T-cell (primary cell): ENCODE data around the gene FA2H. TPM values are rescaled to one million over a fixed set of nuclear protein-coding genes. Genes with fewer than 3 reads are reported as not detected.
"Not testable (repeated sequence)": the region's sequence is repeated elsewhere in the genome, so short reads cannot be mapped to it uniquely, and the experiment has no call there.

Experiments used
- ATAC-seq, 4 experiments: fragments of 200-7000 bp in 3 of 4; fragments of 150-1000 bp in 1 of 4; cut with Tn5 transposase; replicated peaks in 1 of 4; 1 replicate in 3 of 4; 2 replicates in 1 of 4; pipeline ENCODE4 v1.10.0; 2021; ENCODE audit warnings: moderate library complexity in 3 of 4, mild to moderate bottlenecking in 2 of 4, moderate number of reproducible peaks in 1 of 4
- CTCF ChIA-PET, 2 donors: fragments of 300-600 bp; sonication (Branson Sonifier 250); formaldehyde crosslinking; loops; one replicate each; lab custom pipeline; 2022; ENCODE audit warnings: antibody characterized with exemption in 2 of 2; lab: Charles Lee
- POLR2A ChIA-PET, 2 donors: fragments of 300-600 bp; sonication (Branson Sonifier 250); formaldehyde crosslinking; loops; one replicate each; lab custom pipeline; 2022; ENCODE audit warnings: antibody characterized with exemption in 2 of 2; lab: Charles Lee
- DNase-seq, 35 experiments: peaks; one replicate each; pipeline versions ENCODE4 v3.0.0 to v3.0.0-alpha.2; 2013 to 2023
- H3K27ac ChIP-seq: one replicate; pipeline ENCODE4 v1.5.1; 2013; ENCODE audit warnings: low read length
- H3K27me3 ChIP-seq, 2 experiments: replicated peaks in 1 of 2; 1 replicate in 1 of 2; 2 replicates in 1 of 2; pipeline versions ENCODE4 v1.6.1 to v1.7.0; 2013; ENCODE audit warnings: low read length in 1 of 2, mixed read lengths in 1 of 2; ENCODE audit not compliant: control insufficient read depth in 2 of 2, insufficient read depth in 2 of 2; ENCODE audit errors: extremely low read depth in 1 of 2
- H3K36me3 ChIP-seq, 2 donors: 1 replicate in 1 of 2; 2 replicates in 1 of 2; pipeline versions ENCODE4 v1.6.1 to v1.7.0; 2013; ENCODE audit warnings: low read length in 1 of 2; ENCODE audit not compliant: control insufficient read depth in 2 of 2, insufficient read depth in 1 of 2; ENCODE audit errors: extremely low read depth in 1 of 2
- H3K4me1 ChIP-seq, 2 experiments: 1 replicate in 1 of 2; 2 replicates in 1 of 2; pipeline versions ENCODE4 v1.6.1 to v1.7.0; 2013; ENCODE audit warnings: low read length in 2 of 2, mixed read lengths in 1 of 2; ENCODE audit not compliant: insufficient read depth in 2 of 2, control insufficient read depth in 1 of 2; ENCODE audit errors: extremely low read depth in 1 of 2
- H3K4me3 ChIP-seq, 2 donors: 1 replicate in 1 of 2; 2 replicates in 1 of 2; pipeline versions ENCODE4 v1.5.1 to v1.7.0; 2013; ENCODE audit warnings: mild to moderate bottlenecking in 2 of 2, low read length in 1 of 2, moderate library complexity in 1 of 2; ENCODE audit not compliant: control insufficient read depth in 1 of 2; ENCODE audit errors: extremely low read depth in 1 of 2
- H3K9me3 ChIP-seq: 2 replicates; pipeline ENCODE4 v1.7.0; 2013
- H3K27ac Mint-ChIP-seq, 2 donors: one replicate each; pipeline ENCODE4 v1.8.0; 2020 to 2021; ENCODE audit warnings: mild to moderate bottlenecking in 2 of 2, mixed read lengths in 2 of 2
- H3K27me3 Mint-ChIP-seq, 2 donors: one replicate each; pipeline ENCODE4 v1.8.0; 2021 to 2022; ENCODE audit warnings: mixed read lengths in 2 of 2
- H3K36me3 Mint-ChIP-seq: one replicate; pipeline ENCODE4 v1.8.0; 2021; ENCODE audit warnings: mixed read lengths
- H3K4me1 Mint-ChIP-seq, 3 donors: one replicate each; pipeline ENCODE4 v1.8.0; 2020 to 2022; ENCODE audit warnings: mixed read lengths in 3 of 3, mild to moderate bottlenecking in 1 of 3
- H3K4me3 Mint-ChIP-seq, 3 donors: one replicate each; pipeline ENCODE4 v1.8.0; 2020 to 2022; ENCODE audit warnings: mild to moderate bottlenecking in 3 of 3, mixed read lengths in 3 of 3, moderate library complexity in 3 of 3
- H3K9me3 Mint-ChIP-seq, 3 donors: one replicate each; pipeline ENCODE4 v1.8.0; 2020 to 2022; ENCODE audit warnings: mixed read lengths in 3 of 3
- WGBS: methylation state at CpG from one replicate; pipeline ENCODE4 v1.1.5; 2013; ENCODE audit warnings: missing lambda C conversion rate; ENCODE audit not compliant: insufficient coverage; 5-methylcytosine and 5-hydroxymethylcytosine counted together
- total RNA-seq, 35 experiments: library from RNA in 6 of 35; stranded (reverse) in 6 of 35; fragments of 120-200 nt in 1 of 35; gene quantifications; one replicate each; pipeline versions ENCODE4 v1.2.1 to v1.2.4 and lab custom pipeline; 2013 to 2026

FA2H gene
- total RNA-seq (under 1 TPM in 3 of 5 donors, not detected in 2; 0.23 to 0.39 (median 0.35) TPM), total RNA-seq (lab: John Stamatoyannopoulos, UW) (0 to 0.44 (median 0.08) reads per million in 29 experiments)
- not detected for total RNA-seq (2013)

GRCh38 chr16:74774223-74775139 lies at the start of gene FA2H:
Gene FA2H, minus strand, starts transcription at chr16:74774820. Its CDS starts 65 bp downstream, at chr16:74774755.
- peak; percentile 15 to 70 (median 54) for DNase-seq
- peaks cover 0 to 56% of the 10 kb centered on the region in 2 experiments for H3K27me3 ChIP-seq
- ChIA-PET CTCF (interaction anchor here in 1 of 2 donors (0.6 kb wide), 1 partner anchor 124 kb away, joined by 3 read pairs; no protein-coding TSS in a partner anchor), POLR2A (interaction anchor here in 1 of 2 donors (0.6 kb wide), 2 partner anchors 75 to 407 kb away, joined by 4 to 5 read pairs; no protein-coding TSS in a partner anchor)
- Mint-ChIP-seq H3K9me3 (no peaks in the 10 kb centered on the region), H3K36me3 (no peaks in the 10 kb centered on the region), H3K4me1 (peaks cover 8 to 17% (median 12%) of the 10 kb centered on the region in 3 donors), H3K27me3 (peaks cover 34 to 43% of the 10 kb centered on the region in 2 donors), H3K4me3 (peak within 1 kb of the TSS; percentile 60 to 80 (median 64)), H3K27ac (no peak within 1 kb of the TSS)
- H3K4me1 ChIP-seq = peaks cover 4 to 9% of the 10 kb centered on the region in 2 experiments
- H3K36me3 ChIP-seq = no peaks in the 10 kb centered on the region
- H3K4me3 ChIP-seq = peak within 1 kb of the TSS; percentile 12 to 58
- 3% methylated on average over 91 of the region's 94 CpGs for WGBS
- H3K9me3 ChIP-seq = no peaks in the 10 kb centered on the region
- no peak within 1 kb of the TSS for H3K27ac ChIP-seq
- ATAC-seq = peak; percentile 93 to 98 (median 96)

- Histone ChIP-seq H3K27ac (no peak overlapping the region), H3K36me3 (no peaks in the 10 kb centered on the region), H3K4me3 (no peak overlapping the region), H3K27me3 (peaks cover 0 to 10% of the 10 kb centered on the region in 2 experiments), H3K4me1 (peaks cover 0 to 5% of the 10 kb centered on the region in 2 experiments), H3K9me3 (no peaks in the 10 kb centered on the region)
- ChIA-PET POLR2A (no interaction called here), CTCF (no interaction called here)
- Mint-ChIP-seq H3K27ac (no peak overlapping the region), H3K4me3 (no peak overlapping the region), H3K36me3 (peaks cover 3% of the 10 kb centered on the region), H3K27me3 (peaks cover 11 to 14% of the 10 kb centered on the region in 2 donors), H3K4me1 (peaks cover 0 to 4% (median 0%) of the 10 kb centered on the region in 3 donors), H3K9me3 (no peaks in the 10 kb centered on the region)
- 78% methylated on average over 5 of the region's 7 CpGs for WGBS
- DNase-seq = no peak
- no peak for ATAC-seq
These were observed 43.2 kb upstream of the FA2H start for GRCh38 chr16:74817851-74818250.

- WGBS = 3% methylated on average over 23 of the region's 25 CpGs
- Mint-ChIP-seq H3K4me3 (no peak overlapping the region), H3K36me3 (no peaks in the 10 kb centered on the region), H3K27me3 (peaks cover 0 to 2% of the 10 kb centered on the region in 2 donors), H3K27ac (no peak overlapping the region), H3K4me1 (peaks cover 0 to 4% (median 0%) of the 10 kb centered on the region in 3 donors), H3K9me3 (no peaks in the 10 kb centered on the region)
- CTCF ChIA-PET = interaction anchor here (0.6 to 1.3 kb wide), 7 partner anchors 11 to 298 kb away, joined by 3 read pairs; no protein-coding TSS in a partner anchor
- no peaks in the 10 kb centered on the region for H3K9me3 ChIP-seq
- peaks cover 0 to 5% of the 10 kb centered on the region in 2 experiments for H3K4me1 ChIP-seq
- peaks cover 0 to 7% of the 10 kb centered on the region in 2 experiments for H3K27me3 ChIP-seq
- DNase-seq (peak; percentile 9 to 78 (median 56)), ATAC-seq (peak; percentile 99 to 100 (median 100))
- H3K4me3 ChIP-seq = no peak overlapping the region
- no peaks in the 10 kb centered on the region for H3K36me3 ChIP-seq
- POLR2A ChIA-PET = no interaction called here
- no peak overlapping the region for H3K27ac ChIP-seq
These were observed 38.6 kb upstream of the FA2H start for GRCh38 chr16:74813109-74813641.

- Histone ChIP-seq H3K36me3 (no peaks in the 10 kb centered on the region), H3K4me3 (no peak overlapping the region), H3K9me3 (no peaks in the 10 kb centered on the region), H3K27ac (no peak overlapping the region), H3K27me3 (peaks cover 0 to 11% of the 10 kb centered on the region in 2 experiments), H3K4me1 (peaks cover 0 to 5% of the 10 kb centered on the region in 2 experiments)
- ChIA-PET CTCF (no interaction called here), POLR2A (no interaction called here)
- DNase-seq (no peak), ATAC-seq (no peak)
- H3K4me1 Mint-ChIP-seq = peaks cover 0 to 4% (median 0%) of the 10 kb centered on the region in 3 donors
- no peak overlapping the region for H3K27ac Mint-ChIP-seq
- WGBS = 60% methylated on average over 2 of the region's 2 CpGs
- peaks cover 0 to under 1% (median 0%) of the 10 kb centered on the region in 3 donors for H3K9me3 Mint-ChIP-seq
- no peak overlapping the region for H3K4me3 Mint-ChIP-seq
- no peaks in the 10 kb centered on the region for H3K36me3 Mint-ChIP-seq
- H3K27me3 Mint-ChIP-seq = no peaks in the 10 kb centered on the region
These were observed 37.3 kb upstream of the FA2H start for GRCh38 chr16:74811911-74812310.

- H3K27ac ChIP-seq, H3K9me3 ChIP-seq, H3K36me3 Mint-ChIP-seq, H3K36me3 ChIP-seq, H3K27me3 Mint-ChIP-seq, H3K27ac Mint-ChIP-seq, DNase-seq, H3K4me3 ChIP-seq, ATAC-seq, H3K4me1 ChIP-seq, H3K4me1 Mint-ChIP-seq, POLR2A ChIA-PET, H3K4me3 Mint-ChIP-seq, H3K9me3 Mint-ChIP-seq: not testable (repeated sequence)
- H3K27me3 ChIP-seq = peaks cover 0 to 12% of the 10 kb centered on the region in 2 experiments
- no CpG with 5 or more reads among the region's 1 CpG for WGBS
- CTCF ChIA-PET = interaction anchor here (0.6 kb wide), 2 partner anchors 187 to 679 kb away, joined by 3 read pairs; no protein-coding TSS in a partner anchor
These were observed 36.6 kb upstream of the FA2H start for GRCh38 chr16:74811216-74811615.

- DNase-seq = no peak
- Mint-ChIP-seq H3K27ac (no peak overlapping the region), H3K36me3 (no peaks in the 10 kb centered on the region), H3K4me1 (no peaks in the 10 kb centered on the region), H3K9me3 (peaks cover 3 to 9% (median 8%) of the 10 kb centered on the region in 3 donors), H3K27me3 (peaks cover 9 to 14% of the 10 kb centered on the region in 2 donors), H3K4me3 (no peak overlapping the region)
- peaks cover 0 to 12% of the 10 kb centered on the region in 2 experiments for H3K27me3 ChIP-seq
- ATAC-seq = no peak
- CTCF ChIA-PET = interaction anchor here in 1 of 2 donors (0.6 kb wide), 1 partner anchor 229 kb away, joined by 3 read pairs; no protein-coding TSS in a partner anchor
- H3K36me3 ChIP-seq = no peaks in the 10 kb centered on the region
- H3K27ac ChIP-seq = no peak overlapping the region
- H3K4me3 ChIP-seq = no peak overlapping the region
- H3K4me1 ChIP-seq = no peaks in the 10 kb centered on the region
- no peaks in the 10 kb centered on the region for H3K9me3 ChIP-seq
- POLR2A ChIA-PET = no interaction called here
- 81% methylated on average over 7 of the region's 7 CpGs for WGBS
These were observed 32.5 kb upstream of the FA2H start for GRCh38 chr16:74807052-74807646.
